22Rv1 (cell line): ENCODE results near the gene DROSHA.

ENCODE experiments used
- H3K27ac ChIP-seq: fragments of 450-650 bp; 2 replicates; pipeline ENCODE4 v1.5.1; 2017
- ZFX ChIP-seq: fragments of 450-650 bp; IDR thresholded peaks from 2 replicates; pipeline ENCODE4 v1.6.1; 2017; ENCODE audit warnings: antibody characterized with exemption, borderline replicate concordance
- TF ChIP-seq, protein P1 (sequence below): fragments of 450-650 bp; IDR thresholded peaks from 2 replicates; pipeline ENCODE4 v1.5.1; 2017; ENCODE audit warnings: mild to moderate bottlenecking

The DROSHA gene

DNA sequence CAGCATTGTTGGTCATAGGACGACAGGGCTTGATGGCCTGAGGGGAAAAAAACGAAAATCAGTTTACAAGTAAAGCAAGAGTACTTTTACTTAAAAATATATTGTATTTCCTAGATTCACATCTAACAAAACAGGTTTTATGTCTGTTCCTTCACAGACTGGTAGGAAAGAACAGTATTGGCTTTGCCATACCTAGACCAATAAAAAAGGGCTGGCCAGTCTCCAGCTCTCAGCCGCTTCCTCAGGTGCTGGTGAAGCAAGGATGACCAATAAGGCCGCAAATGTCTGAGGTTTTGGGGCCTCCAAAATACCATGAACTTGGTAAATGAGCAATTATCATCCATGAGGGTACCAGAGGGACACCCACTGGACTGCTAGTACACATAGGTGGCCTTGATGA is 36.6 kb downstream of the DROSHA start:
- H3K27ac ChIP-seq, result no peak overlapping the region

DNA sequence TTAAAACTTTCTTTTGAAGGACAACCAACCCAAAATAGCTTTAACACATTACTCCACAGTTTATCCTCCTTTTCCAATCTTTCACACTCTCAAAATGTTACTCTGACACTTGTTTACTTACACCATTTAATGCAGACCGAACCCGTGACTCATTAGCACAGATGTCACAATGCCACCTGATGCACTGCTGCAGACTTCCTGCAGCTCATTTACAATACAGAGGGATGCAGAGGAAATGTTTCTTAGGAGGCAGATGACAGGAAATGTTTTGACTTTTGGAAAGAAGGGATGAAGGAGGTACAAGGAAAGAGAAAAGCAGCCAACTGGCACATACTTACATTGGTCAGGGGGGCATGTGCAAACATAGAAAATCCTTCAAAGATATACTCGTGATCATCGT is 39.0 kb downstream of the DROSHA start:
- TF ChIP-seq, protein P1, sequence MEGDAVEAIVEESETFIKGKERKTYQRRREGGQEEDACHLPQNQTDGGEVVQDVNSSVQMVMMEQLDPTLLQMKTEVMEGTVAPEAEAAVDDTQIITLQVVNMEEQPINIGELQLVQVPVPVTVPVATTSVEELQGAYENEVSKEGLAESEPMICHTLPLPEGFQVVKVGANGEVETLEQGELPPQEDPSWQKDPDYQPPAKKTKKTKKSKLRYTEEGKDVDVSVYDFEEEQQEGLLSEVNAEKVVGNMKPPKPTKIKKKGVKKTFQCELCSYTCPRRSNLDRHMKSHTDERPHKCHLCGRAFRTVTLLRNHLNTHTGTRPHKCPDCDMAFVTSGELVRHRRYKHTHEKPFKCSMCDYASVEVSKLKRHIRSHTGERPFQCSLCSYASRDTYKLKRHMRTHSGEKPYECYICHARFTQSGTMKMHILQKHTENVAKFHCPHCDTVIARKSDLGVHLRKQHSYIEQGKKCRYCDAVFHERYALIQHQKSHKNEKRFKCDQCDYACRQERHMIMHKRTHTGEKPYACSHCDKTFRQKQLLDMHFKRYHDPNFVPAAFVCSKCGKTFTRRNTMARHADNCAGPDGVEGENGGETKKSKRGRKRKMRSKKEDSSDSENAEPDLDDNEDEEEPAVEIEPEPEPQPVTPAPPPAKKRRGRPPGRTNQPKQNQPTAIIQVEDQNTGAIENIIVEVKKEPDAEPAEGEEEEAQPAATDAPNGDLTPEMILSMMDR, result no peak
- no peak for TF ChIP-seq ZFX
- no peak overlapping the region for H3K27ac ChIP-seq

More for the DNA sequence above, 36.6 kb downstream of the DROSHA start:
- no peak for TF ChIP-seq ZFX
- TF ChIP-seq, protein P1, result no peak

DNA sequence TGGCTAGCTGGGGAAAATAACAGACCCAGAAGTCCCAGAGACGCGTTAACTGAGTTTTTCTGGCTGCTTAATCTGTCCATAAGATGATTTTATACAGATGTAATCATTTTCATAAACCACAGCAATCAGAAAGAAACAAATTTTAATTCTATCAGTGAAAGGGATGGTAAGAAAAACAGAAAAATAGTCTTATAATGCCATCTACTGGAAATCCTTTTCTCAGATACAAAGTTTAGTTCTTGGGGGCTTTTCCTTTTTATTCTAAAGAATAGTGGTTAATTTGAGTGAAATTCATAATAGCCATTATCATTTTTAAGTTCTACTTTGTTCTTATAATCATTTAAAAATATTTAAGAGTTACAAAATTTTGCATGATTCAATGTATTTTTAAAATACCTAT is 44.4 kb downstream of the DROSHA start:
- H3K27ac ChIP-seq, result no peak overlapping the region
- TF ChIP-seq, protein P1, result no peak
- TF ChIP-seq ZFX, result no peak

DNA sequence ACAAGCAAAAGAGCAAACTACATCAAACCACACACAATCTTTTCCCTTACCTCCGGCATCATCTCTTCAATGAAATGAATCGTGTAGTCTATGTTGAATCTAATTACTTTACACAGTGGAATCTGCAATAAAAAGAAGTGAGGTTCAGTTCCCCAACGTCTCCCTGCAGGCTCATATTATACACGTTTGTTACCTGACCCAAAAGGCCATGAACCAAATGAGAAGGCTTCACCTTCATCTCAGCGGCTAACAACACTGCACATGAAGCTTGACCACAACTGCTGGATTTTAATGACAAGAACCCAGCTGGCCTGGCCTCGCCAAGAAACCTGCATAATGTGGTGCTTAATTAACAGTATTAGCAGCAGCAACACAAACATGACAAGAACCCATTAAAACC is 45.5 kb downstream of the DROSHA start:
- H3K27ac ChIP-seq, result no peak overlapping the region
- TF ChIP-seq, protein P1, result no peak
- no peak for TF ChIP-seq ZFX

DNA sequence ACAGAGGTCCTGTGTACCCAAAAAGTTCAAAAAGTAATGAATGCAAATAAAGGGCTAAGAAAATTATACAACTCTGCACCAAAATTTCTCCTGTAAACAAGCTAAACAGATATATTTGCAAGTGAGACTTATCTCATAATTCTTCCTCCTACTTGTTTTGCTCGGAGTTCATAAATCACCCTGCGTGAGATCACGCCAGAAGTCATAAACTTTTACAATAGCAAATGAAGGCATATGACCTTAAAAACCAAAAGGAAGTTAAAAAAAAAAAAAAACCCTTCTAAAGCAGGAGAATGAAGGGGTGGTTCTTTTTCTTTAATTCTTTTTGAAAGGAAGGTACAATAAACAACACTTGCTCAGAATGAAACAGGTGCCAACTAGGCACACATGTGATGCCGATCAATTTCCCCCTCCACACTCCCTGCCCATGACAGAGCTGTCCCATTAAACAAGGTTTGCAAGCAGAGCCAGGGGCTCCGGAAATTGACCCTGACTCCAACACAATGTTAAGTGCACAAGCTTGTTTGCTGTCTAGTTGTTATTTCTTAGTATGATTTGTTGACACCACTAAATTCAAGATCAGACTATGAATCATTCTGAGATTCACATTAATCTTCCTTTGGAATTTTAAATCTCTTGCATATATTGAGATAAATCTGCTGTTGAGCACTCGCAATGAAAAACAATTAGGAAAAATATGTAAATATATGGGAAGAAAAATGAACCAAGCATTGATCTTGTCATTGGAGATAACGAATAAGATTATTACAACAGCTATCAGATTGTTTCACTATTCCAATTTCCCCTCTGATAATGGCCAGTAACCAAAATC is 46.3 kb downstream of the DROSHA start:
- no peak for TF ChIP-seq ZFX
- TF ChIP-seq, protein P1, result no peak
- no peak overlapping the region for H3K27ac ChIP-seq

DNA sequence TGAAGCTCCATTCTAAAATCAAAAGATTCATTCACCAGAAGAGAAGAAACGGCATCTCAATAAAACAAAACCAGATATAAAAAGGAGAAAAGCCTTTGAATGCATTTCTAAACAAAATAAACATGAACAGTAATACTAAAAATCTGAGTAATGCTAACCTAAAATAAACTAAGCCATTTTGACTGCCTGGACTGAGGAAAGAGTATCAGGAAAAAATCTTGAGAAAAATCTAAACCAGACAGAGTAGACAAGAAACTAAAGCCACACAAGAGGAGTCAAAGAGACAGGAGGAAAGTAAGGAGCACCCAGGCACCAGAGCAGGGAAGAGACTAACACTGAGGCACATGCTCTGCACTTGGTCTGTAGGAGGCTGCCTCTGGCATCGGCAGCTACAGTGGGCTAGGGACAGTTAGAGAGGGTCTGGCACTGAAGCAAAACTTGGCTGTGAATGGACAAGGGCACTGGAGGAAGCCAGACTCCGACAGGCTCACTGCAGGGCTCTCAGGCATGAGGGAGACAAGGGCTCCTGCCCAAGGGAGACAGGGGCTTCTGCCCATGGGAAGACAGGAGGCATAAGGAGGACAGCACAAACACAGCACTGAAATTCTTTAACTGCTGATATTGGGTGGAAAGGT is 50.2 kb downstream of the DROSHA start:
- H3K27ac ChIP-seq, result no peak overlapping the region
- TF ChIP-seq, protein P1, result no peak
- TF ChIP-seq ZFX, result no peak

DNA sequence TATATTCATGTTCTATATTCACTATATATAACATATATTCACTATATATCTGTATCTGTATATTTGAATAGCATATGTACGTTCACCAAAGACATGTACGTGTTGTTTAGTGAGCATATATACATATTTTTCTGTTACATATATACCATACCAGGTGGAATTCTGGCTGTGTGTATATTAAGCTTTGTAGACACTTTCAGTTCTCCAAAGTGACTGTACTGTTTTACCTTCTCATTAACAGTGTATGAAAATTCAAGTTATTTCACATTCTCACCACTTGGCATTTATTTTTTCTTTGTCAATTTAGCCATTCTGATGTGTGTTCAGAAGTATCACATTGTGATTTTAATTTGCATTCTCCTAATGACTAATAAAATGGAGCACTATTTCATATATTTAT is 52.2 kb downstream of the DROSHA start:
- no peak overlapping the region for H3K27ac ChIP-seq
- TF ChIP-seq ZFX, result no peak
- TF ChIP-seq, protein P1, result no peak
